HL-60/S4 (cell line): Measurements from ENCODE around the gene RUFY3.
"Not testable (repeated sequence)": the region's sequence is repeated elsewhere in the genome, so short reads cannot be mapped to it uniquely, and the experiment has no call there.

Experiments
- in situ Hi-C: fragments of 300-500 bp; cut with MboI; formaldehyde crosslinking; loops from 2 replicates; pipeline ENCODE4 v1.14.3; 2022; ENCODE audit warnings: low sequenced_read_pairs

RUFY3 gene

GRCh38 chr4:70734971-70735370, 13.2 kb downstream of the RUFY3 start:
- in situ Hi-C loops, result no loop called here

GRCh38 chr4:70735915-70736314, 14.2 kb downstream of the RUFY3 start:
- in situ Hi-C loops, result not testable (repeated sequence)

- in situ Hi-C loops, result no loop called here
Measured at GRCh38 chr4:70737006-70737405, 15.2 kb downstream of the RUFY3 start.

GRCh38 chr4:70737409-70737808, 15.6 kb downstream of the RUFY3 start:
- in situ Hi-C loops, result no loop called here

GRCh38 chr4:70739496-70740337, 18.0 kb downstream of the RUFY3 start:
- in situ Hi-C loops, result no loop called here

- in situ Hi-C loops, result no loop called here
Measured at GRCh38 chr4:70741867-70742658, 20.3 kb downstream of the RUFY3 start.

GRCh38 chr4:70743731-70744130, 22.0 kb downstream of the RUFY3 start:
- in situ Hi-C loops, result no loop called here

GRCh38 chr4:70746179-70746839, 24.5 kb downstream of the RUFY3 start:
- in situ Hi-C loops, result no loop called here

- in situ Hi-C loops, result no loop called here
Measured at GRCh38 chr4:70747874-70748273, 26.1 kb downstream of the RUFY3 start.

- in situ Hi-C loops, result no loop called here
Measured at GRCh38 chr4:70749313-70749712, 27.5 kb downstream of the RUFY3 start.

- in situ Hi-C loops, result no loop called here
Measured at GRCh38 chr4:70752236-70752635, 30.5 kb downstream of the RUFY3 start.

- in situ Hi-C loops, result no loop called here
Measured at GRCh38 chr4:70753630-70754029, 31.9 kb downstream of the RUFY3 start.

GRCh38 chr4:70754470-70754869, 32.7 kb downstream of the RUFY3 start:
- in situ Hi-C loops, result no loop called here

GRCh38 chr4:70754990-70755688, 33.4 kb downstream of the RUFY3 start:
- in situ Hi-C loops, result no loop called here

GRCh38 chr4:70759126-70759525, 37.4 kb downstream of the RUFY3 start:
- in situ Hi-C loops, result no loop called here

- in situ Hi-C loops, result no loop called here
Measured at GRCh38 chr4:70759627-70760026, 37.9 kb downstream of the RUFY3 start.

GRCh38 chr4:70760662-70761061, 38.9 kb downstream of the RUFY3 start:
- in situ Hi-C loops, result no loop called here

GRCh38 chr4:70761276-70761816, 39.6 kb downstream of the RUFY3 start:
- in situ Hi-C loops, result no loop called here

- in situ Hi-C loops, result no loop called here
Measured at GRCh38 chr4:70765368-70765767, 43.6 kb downstream of the RUFY3 start.

GRCh38 chr4:70768301-70768948, 46.7 kb downstream of the RUFY3 start:
- in situ Hi-C loops, result no loop called here
